HG03521 (cell line): Measurements from ENCODE around the gene RYR2.
"Not testable (repeated sequence)": the region's sequence is repeated elsewhere in the genome, so short reads cannot be mapped to it uniquely, and the experiment has no call there.

Source experiments
- ATAC-seq: cut with Tn5 transposase; IDR thresholded peaks from one replicate; pipeline ENCODE4 v1.9.1; 2021; ENCODE audit warnings: mild to moderate bottlenecking, moderate library complexity; ENCODE audit not compliant: unreplicated experiment

RYR2 gene

GRCh38 chr1:237074371-237075117 is 32.6 kb downstream of the RYR2 start:
- no peak for ATAC-seq

GRCh38 chr1:237084341-237085077 is 42.5 kb downstream of the RYR2 start:
- no peak for ATAC-seq

GRCh38 chr1:237091691-237092090 is 49.7 kb downstream of the RYR2 start:
- ATAC-seq = no peak

- no peak for ATAC-seq
Measured at GRCh38 chr1:237093691-237094090, 51.7 kb downstream of the RYR2 start.

- ATAC-seq = no peak
Measured at GRCh38 chr1:237098541-237098940, 56.6 kb downstream of the RYR2 start.

GRCh38 chr1:237103021-237103420 is 61.0 kb downstream of the RYR2 start:
- ATAC-seq = no peak

- ATAC-seq = no peak
Measured at GRCh38 chr1:237104096-237104495, 62.1 kb downstream of the RYR2 start.

- ATAC-seq = no peak
Measured at GRCh38 chr1:237105826-237106225, 63.8 kb downstream of the RYR2 start.

- ATAC-seq = no peak
Measured at GRCh38 chr1:237108297-237109040, 66.5 kb downstream of the RYR2 start.

GRCh38 chr1:237111807-237112206 is 69.8 kb downstream of the RYR2 start:
- ATAC-seq = no peak

- no peak for ATAC-seq
Measured at GRCh38 chr1:237112663-237113062, 70.7 kb downstream of the RYR2 start.

GRCh38 chr1:237115035-237115434 is 73.1 kb downstream of the RYR2 start:
- no peak for ATAC-seq

GRCh38 chr1:237119091-237119490 is 77.1 kb downstream of the RYR2 start:
- no peak for ATAC-seq

GRCh38 chr1:237120683-237121082 is 78.7 kb downstream of the RYR2 start:
- no peak for ATAC-seq

GRCh38 chr1:237124856-237125462 is 83.0 kb downstream of the RYR2 start:
- no peak for ATAC-seq

- no peak for ATAC-seq
Measured at GRCh38 chr1:237126180-237126579, 84.2 kb downstream of the RYR2 start.

- not testable (repeated sequence) for ATAC-seq
Measured at GRCh38 chr1:237127301-237127700, 85.3 kb downstream of the RYR2 start.

GRCh38 chr1:237133921-237134320 is 91.9 kb downstream of the RYR2 start:
- no peak for ATAC-seq

GRCh38 chr1:237134929-237135328 is 92.9 kb downstream of the RYR2 start:
- ATAC-seq = no peak

- ATAC-seq = no peak
Measured at GRCh38 chr1:237138551-237138950, 96.6 kb downstream of the RYR2 start.

GRCh38 chr1:237139732-237140131 is 97.7 kb downstream of the RYR2 start:
- ATAC-seq = no peak
